GM04503 (cell line): Measurements from ENCODE around the gene PSPN.
"Not testable (repeated sequence)": the region's sequence is repeated elsewhere in the genome, so short reads cannot be mapped to it uniquely, and the experiment has no call there.

ENCODE experiments used
- DNase-seq: peaks from one replicate; pipeline ENCODE4 v3.0.0-alpha.2; 2012; ENCODE audit warnings: low read depth

Gene PSPN

DNA sequence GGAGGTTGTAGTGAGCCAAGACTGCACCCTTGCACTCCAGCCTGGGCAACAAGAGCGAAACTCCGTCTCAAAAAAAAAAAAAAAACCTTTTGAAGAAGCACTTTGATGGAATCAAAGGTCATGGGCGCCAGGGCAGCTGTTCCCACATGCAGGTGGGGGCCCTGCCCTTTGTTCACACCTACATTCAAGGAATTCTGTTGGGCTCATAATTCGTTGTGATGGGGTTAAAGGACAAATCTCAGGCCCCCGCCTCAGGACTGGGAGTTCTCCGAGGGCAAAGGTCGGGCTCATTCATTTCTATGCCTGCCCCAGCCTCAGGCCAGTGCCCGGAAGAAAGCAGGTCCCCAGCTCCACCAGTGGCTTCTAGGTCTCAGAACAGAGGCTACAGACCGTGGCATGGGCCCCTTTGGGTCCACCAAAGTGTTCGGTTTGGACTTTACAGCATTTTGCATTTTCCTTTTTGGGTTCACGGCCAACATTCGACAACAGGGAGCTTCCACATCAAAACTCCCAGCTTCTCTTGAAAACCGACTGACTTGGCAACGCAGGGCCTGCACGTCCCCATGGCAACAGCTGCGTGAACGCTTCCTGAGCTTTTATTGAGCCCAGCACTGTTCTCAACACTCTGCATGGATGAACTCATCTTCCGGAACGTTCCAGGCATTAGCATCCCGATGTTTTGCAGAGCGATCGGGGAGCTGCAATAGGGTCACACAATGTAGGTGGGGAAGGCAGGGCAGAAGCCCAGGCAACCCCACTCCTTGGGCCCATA lies 27.3 kb upstream of the PSPN start:
- DNase-seq = no peak

DNA sequence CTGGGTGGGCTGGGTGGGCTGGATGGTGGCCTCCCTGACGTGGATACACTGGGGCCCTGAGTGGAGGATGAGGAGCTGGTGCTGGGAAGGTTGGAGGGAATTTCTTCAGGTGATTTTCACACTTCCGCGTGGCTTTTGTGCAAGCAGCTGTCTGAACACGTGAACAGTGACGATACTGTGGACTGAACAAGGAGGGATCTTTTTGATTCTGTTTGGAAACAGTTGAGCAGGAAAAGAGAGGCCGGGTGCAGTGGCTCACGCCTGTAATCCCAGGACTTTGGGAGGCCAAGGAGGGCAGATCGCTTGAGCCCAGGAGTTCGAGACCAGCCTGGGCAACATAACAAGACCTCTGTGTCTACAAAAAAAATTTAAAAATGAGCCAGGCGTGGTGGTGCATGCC lies 26.3 kb upstream of the PSPN start:
- DNase-seq = no peak

- DNase-seq = not testable (repeated sequence)
Observed at GRCh38 chr19:6400062-6400944, 24.6 kb upstream of the PSPN start.

- no peak for DNase-seq
Observed at GRCh38 chr19:6396305-6396704, 20.6 kb upstream of the PSPN start.

DNA sequence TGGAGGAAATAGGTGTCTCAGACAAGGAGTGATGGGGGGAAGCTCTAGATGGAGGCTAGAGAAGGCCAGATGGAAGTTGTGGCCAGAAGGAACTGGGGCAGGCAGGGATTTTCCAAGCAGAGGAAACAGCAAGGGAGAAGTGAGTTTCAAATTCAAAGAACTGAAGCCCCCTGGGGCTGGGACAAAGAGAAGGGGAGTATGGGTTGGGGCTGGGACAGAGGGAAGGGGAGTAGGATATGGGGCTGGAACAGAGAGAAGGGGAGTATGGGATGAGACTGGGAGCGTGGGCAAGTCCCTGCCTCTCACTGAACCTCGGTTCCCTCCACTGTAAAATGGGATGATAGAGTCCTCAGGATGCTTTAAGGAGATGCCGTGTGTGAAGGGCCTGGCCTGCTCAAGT lies 19.1 kb upstream of the PSPN start:
- no peak for DNase-seq

GRCh38 chr19:6393983-6394412 lies 18.3 kb upstream of the PSPN start:
- no peak for DNase-seq

DNA sequence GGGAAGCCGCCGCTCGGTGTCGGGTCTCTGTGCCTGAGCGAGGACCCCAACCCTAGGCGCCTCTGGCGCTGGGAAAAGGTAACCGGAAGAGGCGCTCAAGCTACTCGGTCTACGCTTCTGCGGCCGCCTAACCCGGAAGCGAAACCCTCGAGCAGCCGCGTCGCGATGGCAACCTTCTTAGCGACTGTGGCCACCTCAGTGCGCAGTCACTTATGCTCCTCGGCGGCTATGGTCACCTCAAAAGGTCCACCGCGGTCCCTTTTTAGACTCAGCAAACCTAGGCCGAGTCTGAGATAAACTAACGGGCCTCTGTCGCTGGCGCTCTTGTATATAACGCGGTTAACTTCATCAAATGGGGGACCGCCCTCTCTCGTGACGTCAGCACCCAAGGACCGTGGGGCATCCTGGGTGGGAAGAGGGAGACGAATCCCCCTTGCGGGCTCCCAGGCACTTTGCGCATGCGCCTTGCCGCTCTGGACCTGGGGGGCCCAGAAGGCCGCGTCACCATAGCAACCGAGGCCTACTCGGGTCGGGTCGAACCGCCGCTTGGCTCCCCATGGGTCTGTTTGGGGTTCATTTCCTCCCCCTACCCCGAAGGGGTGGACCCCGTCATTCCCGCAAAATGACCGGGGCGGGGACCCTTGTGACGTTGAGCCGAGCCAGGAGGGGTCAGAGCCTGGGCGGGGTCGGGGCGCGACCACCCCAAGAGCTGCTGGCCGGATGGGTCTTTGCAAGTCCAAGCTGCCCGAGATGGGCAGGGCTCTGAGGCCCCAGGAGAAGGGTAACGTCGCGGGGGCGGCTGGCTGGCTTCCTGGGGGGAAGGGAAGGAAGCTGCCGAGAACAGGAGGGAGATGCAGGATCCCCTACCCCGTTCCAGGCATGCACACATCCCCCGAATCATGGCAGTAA lies 17.6 kb upstream of the PSPN start, which contains the start of gene GTF2F1:
GTF2F1 (minus strand) TSS at position 91 of the 909 bp plus-strand sequence. CDS start 169 bp downstream, outside the sequence.
- peak; percentile 70 for DNase-seq

- DNase-seq = no peak
Observed at GRCh38 chr19:6392221-6393073, 16.7 kb upstream of the PSPN start.

- DNase-seq = no peak
Observed at GRCh38 chr19:6387372-6387771, 11.6 kb upstream of the PSPN start.

DNA sequence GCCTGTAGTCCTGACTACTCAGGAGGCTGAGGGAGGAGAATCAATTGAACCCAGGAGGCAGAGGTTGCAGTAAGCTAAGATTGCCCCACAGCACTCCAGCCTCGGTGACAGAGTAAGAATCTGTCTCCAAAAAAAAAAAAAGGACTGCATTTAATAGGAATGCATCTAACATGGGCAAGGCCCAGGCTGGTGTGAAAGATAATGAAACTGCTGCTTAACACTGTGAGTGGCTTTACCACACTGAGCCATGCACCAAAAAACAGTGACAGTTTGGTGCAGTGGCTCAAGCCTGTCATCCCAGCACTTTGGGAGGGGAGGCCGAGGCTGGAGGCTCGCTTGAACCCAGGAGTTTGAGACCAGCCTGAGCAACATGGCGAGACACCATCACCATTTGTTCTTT lies 8.6 kb upstream of the PSPN start:
- no peak for DNase-seq

DNA sequence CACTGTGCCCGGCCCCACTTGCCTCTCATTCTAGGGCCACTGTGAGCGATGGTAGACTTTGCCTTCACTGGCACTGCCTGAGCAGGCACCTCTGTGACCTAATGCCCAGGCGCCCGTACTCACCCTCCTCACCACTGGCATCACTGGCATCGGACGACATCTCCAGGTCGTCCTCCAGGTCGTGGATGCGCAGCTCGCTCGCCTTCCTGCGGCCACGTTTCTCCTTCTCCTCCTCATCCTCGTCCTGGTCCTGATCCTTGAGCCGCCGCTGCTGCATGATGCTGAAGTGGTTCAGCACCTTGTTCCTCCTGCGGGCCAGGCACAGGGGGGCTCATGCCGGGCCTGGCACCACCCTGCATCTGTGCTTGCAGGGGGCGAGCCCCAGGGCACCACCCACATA lies 7.5 kb upstream of the PSPN start:
- DNase-seq = no peak

GRCh38 chr19:6381030-6381750 lies 5.5 kb upstream of the PSPN start:
- no peak for DNase-seq

DNA sequence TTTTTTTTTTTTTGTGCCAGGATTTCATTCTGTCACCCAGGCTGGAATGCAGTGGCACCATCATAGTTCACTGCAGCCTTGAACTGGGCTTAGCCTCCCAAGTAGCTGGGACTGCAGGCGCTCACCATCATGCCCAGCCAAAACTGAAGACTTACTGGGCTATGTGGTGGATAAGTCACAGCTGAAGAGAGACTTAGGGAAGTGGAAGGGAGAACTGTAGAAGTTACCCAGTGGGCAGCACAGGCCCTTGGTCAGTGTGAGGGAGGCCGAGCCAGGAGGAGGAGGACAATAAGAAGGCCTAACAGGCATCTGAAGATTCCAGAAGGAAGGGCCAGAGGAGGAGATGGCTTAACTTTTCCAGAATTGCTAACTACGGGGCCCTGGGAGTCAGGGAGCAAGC lies 4.0 kb upstream of the PSPN start:
- no peak for DNase-seq

DNA sequence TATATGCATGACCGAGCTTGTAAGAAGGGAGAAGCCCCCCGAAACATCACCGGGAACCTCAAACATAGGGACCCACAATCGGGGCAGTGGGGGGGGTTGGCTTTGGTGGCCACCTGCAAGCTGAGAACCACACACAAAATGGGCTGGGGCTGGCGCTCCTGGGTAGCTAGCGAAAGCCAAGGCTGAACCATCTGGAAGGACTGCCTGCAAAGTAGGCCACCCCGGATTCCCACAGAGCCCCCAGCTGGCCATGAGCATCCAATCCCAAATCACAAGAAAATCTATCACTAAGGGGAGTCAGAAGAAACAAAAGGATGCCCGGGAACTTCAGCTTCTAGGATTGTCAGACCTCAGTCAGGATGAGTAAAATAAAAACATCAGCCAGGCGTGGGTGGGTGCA lies 2.8 kb upstream of the PSPN start:
- no peak for DNase-seq

DNA sequence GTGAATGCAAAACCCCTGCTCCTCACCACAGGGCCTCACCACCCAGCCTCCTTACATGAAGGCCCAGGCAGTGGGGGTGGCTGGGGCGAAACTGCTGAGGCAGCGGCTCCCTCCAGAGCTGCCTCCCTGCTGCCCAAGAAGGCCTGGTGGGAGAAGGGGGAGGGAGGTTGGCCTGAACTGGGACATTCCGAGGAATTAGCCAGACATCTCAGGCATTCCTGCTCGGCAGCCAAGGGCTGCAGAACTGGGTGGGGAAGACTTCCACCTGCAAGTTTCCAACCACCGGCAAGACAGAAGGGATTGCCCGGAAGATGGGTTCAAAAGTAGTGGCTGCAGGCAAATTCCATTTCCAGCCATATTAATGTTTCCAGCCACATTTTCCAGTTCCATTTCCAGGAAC lies 2.3 kb upstream of the PSPN start:
- DNase-seq = peak; percentile 35

GRCh38 chr19:6376512-6377190 lies 918 bp upstream of the PSPN start:
- no peak for DNase-seq

- DNase-seq = no peak
Observed at GRCh38 chr19:6374711-6375410, 872 bp downstream of the PSPN start.

GRCh38 chr19:6374161-6374709 lies 1.5 kb downstream of the PSPN start:
- DNase-seq = no peak

DNA sequence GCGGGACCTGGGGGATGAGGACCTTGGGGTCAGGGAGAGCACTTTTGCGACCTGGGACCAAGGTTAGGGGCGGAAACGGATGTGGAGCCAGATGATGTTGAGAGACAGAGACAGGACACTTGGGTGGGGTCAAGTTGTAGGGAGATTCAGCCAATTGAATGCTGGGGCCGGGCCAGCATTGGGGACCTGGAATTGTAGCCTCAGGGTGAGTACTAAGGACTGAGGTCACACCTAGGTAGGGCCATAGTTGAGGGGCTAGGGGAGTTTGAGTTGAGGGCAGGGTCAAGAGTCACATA lies 2.0 kb downstream of the PSPN start:
- no peak for DNase-seq
